ENCODE data around the gene FRMD3.

FRMD3 gene

DNA sequence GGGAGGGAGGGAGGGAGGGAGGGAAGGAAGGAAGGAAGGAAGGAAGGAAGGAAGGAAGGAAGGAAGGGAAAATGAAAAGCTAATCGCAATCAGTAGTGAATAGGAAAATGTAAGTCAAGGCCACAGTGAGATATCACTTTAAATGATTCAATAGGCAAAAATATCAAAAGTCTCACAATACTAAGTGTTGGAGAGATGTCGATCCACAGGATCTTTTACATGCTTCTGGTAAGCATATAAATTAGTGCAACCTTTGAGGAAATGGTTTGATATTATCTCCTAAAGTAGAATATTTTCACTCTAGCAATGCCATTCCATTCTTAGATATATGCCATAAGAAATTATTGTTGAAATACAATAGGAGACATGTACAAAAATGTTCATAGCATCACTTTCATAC, 58.4 kb downstream of the FRMD3 start:
- intact Hi-C loops (cut with DNase I; ENCODE audit: low total_unique reads): no loop called here
- no peaks in the 10 kb centered on the region for H3K27me3 ChIP-seq
- TF ChIP-seq, protein P1, sequence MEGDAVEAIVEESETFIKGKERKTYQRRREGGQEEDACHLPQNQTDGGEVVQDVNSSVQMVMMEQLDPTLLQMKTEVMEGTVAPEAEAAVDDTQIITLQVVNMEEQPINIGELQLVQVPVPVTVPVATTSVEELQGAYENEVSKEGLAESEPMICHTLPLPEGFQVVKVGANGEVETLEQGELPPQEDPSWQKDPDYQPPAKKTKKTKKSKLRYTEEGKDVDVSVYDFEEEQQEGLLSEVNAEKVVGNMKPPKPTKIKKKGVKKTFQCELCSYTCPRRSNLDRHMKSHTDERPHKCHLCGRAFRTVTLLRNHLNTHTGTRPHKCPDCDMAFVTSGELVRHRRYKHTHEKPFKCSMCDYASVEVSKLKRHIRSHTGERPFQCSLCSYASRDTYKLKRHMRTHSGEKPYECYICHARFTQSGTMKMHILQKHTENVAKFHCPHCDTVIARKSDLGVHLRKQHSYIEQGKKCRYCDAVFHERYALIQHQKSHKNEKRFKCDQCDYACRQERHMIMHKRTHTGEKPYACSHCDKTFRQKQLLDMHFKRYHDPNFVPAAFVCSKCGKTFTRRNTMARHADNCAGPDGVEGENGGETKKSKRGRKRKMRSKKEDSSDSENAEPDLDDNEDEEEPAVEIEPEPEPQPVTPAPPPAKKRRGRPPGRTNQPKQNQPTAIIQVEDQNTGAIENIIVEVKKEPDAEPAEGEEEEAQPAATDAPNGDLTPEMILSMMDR (IDR thresholded peaks at IDR 0.05): no peak
- H3K4me1 ChIP-seq: no peaks in the 10 kb centered on the region
- no peak overlapping the region for H3K4me3 ChIP-seq
- no peak for DNase-seq
- peaks cover 0 to 5% (median 0%) of the 10 kb centered on the region in 3 donors for H3K36me3 ChIP-seq
- H3K9me3 ChIP-seq: no peaks in the 10 kb centered on the region
- no peak overlapping the region for H3K27ac ChIP-seq

DNA sequence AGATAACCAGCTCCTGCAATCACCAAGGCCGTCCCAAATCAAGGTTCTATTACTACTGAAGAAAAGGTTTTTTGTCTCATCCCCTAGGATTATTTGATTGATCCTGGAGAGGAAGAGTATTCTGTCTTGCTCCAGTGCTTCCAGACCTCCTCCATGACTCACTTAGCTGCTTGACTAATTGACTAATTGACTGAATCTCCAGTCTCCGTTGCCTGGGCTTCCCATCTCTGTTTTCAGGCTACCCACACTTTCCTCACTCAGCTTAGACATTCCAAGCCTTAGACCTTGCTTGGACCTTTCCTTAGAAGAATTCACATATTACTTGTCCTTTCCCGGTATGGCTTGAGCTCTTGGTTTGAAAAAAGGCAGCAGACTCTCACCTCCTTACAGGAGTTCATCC, 60.6 kb downstream of the FRMD3 start:
- H3K4me3 ChIP-seq: no peak overlapping the region
- H3K27me3 ChIP-seq: no peaks in the 10 kb centered on the region
- TF ChIP-seq, protein P1 (IDR thresholded peaks at IDR 0.05): no peak
- DNase-seq: no peak
- H3K27ac ChIP-seq: no peak overlapping the region
- H3K36me3 ChIP-seq: peaks cover 0 to 5% (median 0%) of the 10 kb centered on the region in 3 donors
- H3K9me3 ChIP-seq: no peaks in the 10 kb centered on the region
- H3K4me1 ChIP-seq: peaks cover 0 to 4% (median 0%) of the 10 kb centered on the region in 4 donors
- intact Hi-C loops (cut with DNase I; ENCODE audit: low total_unique reads): no loop called here

DNA sequence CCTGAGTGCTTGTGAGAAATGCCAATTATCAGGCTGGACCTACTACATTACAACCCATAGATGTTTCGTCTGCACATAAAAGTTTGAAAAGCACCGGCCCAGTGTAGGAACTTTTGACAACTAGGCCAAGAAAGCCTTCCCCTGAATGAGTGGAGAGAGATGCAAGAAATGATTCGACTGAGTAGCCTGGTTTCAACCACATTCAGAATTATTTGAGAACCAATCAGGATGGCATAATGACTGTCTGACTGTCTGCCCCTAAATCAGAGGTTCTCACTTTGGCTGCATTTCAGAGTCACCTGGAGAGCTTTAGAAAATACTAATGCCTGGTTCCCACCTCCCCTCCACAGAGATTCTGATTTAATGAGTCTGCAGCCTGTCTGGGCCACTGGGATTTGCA, 61.1 kb downstream of the FRMD3 start:
- intact Hi-C loops (cut with DNase I; ENCODE audit: low total_unique reads): no loop called here
- H3K4me3 ChIP-seq: no peak overlapping the region
- TF ChIP-seq, protein P1 (IDR thresholded peaks at IDR 0.05): no peak

DNA sequence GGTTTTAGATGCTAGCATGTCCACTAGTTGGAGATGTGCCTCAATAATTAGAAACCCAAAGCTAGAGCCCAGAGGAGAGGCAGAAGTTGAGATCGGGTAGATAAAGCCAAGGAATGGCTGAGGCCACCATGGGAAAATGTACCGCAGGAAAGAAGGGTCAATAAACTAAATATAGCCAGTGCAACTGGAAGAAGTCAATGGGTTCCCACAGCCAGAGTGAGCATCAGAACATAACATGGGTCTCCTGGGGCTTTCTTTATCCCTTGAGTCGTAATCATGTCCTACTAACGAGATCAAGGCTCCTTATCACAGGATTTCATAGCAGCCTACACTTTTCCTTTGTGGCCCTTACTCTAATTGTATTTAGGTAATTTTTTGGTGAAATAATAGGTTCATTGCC, 61.7 kb downstream of the FRMD3 start:
- Histone ChIP-seq H3K27me3 (no peaks in the 10 kb centered on the region), H3K36me3 (peaks cover 0 to 5% (median 0%) of the 10 kb centered on the region in 3 donors), H3K27ac (no peak overlapping the region), H3K9me3 (no peaks in the 10 kb centered on the region), H3K4me3 (no peak overlapping the region), H3K4me1 (peaks cover 0 to 4% (median 0%) of the 10 kb centered on the region in 4 donors)
- DNase-seq: no peak
- TF ChIP-seq, protein P1 (IDR thresholded peaks at IDR 0.05): no peak
- intact Hi-C loops (cut with DNase I; ENCODE audit: low total_unique reads): no loop called here

More for the DNA sequence above, 61.1 kb downstream of the FRMD3 start:
- H3K36me3 ChIP-seq: peaks cover 0 to 5% (median 0%) of the 10 kb centered on the region in 3 donors
- H3K9me3 ChIP-seq: no peaks in the 10 kb centered on the region
- DNase-seq: no peak
- H3K27ac ChIP-seq: no peak overlapping the region
- H3K27me3 ChIP-seq: no peaks in the 10 kb centered on the region
- H3K4me1 ChIP-seq: peaks cover 0 to 4% (median 0%) of the 10 kb centered on the region in 4 donors

DNA sequence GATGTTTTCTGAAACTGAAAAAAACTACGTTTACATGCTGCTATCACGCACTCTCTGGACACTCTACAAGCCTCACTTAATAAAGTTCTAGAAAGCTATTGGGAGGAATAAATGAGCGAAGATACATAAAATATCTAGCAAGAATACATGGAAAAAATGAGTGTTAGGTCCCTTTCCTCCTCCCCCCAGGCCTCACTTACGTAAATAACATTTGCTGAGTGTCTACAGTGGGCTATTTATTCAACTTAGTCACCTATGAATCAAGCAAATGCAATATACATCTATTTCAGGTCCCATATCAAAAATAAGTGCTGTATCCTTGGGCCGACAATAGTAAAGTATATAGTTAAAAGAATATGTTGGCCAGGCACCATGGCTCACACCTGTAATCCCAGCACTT, 62.5 kb downstream of the FRMD3 start:
- TF ChIP-seq, protein P1 (IDR thresholded peaks at IDR 0.05): no peak
- Histone ChIP-seq H3K4me1 (peaks cover 0 to 4% (median 0%) of the 10 kb centered on the region in 4 donors), H3K27me3 (no peaks in the 10 kb centered on the region), H3K36me3 (peaks cover 0 to 5% (median 0%) of the 10 kb centered on the region in 3 donors), H3K4me3 (no peak overlapping the region), H3K9me3 (no peaks in the 10 kb centered on the region), H3K27ac (no peak overlapping the region)
- intact Hi-C loops (cut with DNase I; ENCODE audit: low total_unique reads): no loop called here
- no peak for DNase-seq

DNA sequence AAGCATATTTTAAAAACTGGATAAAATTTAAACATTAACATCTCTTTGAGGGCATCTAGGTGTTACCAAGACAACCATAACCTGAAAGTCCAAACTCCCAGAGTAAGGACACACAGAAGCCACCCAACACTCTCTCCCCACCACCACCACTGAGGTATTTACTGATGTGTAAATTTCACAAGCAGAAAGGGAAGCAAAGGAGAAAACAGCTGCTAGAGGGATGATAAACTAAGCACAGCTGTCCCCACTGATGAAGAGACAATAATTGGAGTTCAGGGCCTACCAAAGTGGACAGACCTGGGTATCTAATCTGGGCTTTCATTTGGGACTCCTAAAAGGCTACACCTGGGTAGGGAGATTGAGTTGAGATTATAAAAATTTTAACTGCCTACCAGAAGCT, 63.6 kb downstream of the FRMD3 start:
- no peaks in the 10 kb centered on the region for H3K27me3 ChIP-seq
- no peak for DNase-seq
- peaks cover 0 to 4% (median 0%) of the 10 kb centered on the region in 4 donors for H3K4me1 ChIP-seq
- H3K4me3 ChIP-seq: no peak overlapping the region
- no peaks in the 10 kb centered on the region for H3K36me3 ChIP-seq
- TF ChIP-seq, protein P1 (IDR thresholded peaks at IDR 0.05): no peak
- intact Hi-C loops (cut with DNase I; ENCODE audit: low total_unique reads): no loop called here
- H3K27ac ChIP-seq: no peak overlapping the region
- no peaks in the 10 kb centered on the region for H3K9me3 ChIP-seq
